ENCODE data around the gene GRK3. TPM values are rescaled to one million over a fixed set of nuclear protein-coding genes. Genes with fewer than 3 reads are reported as not detected.
"Not testable (repeated sequence)": the region's sequence is repeated elsewhere in the genome, so short reads cannot be mapped to it uniquely, and the experiment has no call there.

Gene GRK3
- total RNA-seq, 4 donors from 2014 or later: 3.6 to 10.9 (median 7.1) TPM

- Histone ChIP-seq H3K27me3 (no peaks in the 10 kb centered on the region), H3K4me3 (no peak overlapping the region), H3K9me3 (no peaks in the 10 kb centered on the region), H3K4me1 (peaks cover 9% of the 10 kb centered on the region), H3K27ac (no peak overlapping the region), H3K36me3 (peaks cover 9% of the 10 kb centered on the region)
- DNase-seq (ENCODE audit: low spot score in 2 of 2): no peak
- no peak for TF ChIP-seq POLR2A (IDR thresholded peaks at IDR 0.05)
- 58% methylated on average over 13 of the region's 13 CpGs for WGBS
These were observed 136.7 kb downstream of the GRK3 start for GRCh38 chr22:25701056-25701780.

- DNase-seq (ENCODE audit: low spot score in 2 of 2): no peak
These were observed 137.6 kb downstream of the GRK3 start for GRCh38 chr22:25702040-25702439.

GRCh38 chr22:25702571-25703167, 138.2 kb downstream of the GRK3 start:
- Histone ChIP-seq H3K9me3 (no peaks in the 10 kb centered on the region), H3K4me3 (no peak overlapping the region), H3K36me3 (peaks cover 15% of the 10 kb centered on the region), H3K27me3 (no peaks in the 10 kb centered on the region), H3K27ac (no peak overlapping the region), H3K4me1 (peaks cover 6% of the 10 kb centered on the region)
- no peak for DNase-seq (ENCODE audit: low spot score in 2 of 2)
- TF ChIP-seq POLR2AphosphoS5 (IDR thresholded peaks at IDR 0.05) (no peak), EP300 (IDR thresholded peaks at IDR 0.05) (no peak), POLR2A (IDR thresholded peaks at IDR 0.05) (no peak), CTCF (IDR thresholded peaks at IDR 0.05) (no peak)
- WGBS: 78% methylated on average over 7 of the region's 7 CpGs

More at GRCh38 chr22:25702040-25702439, 137.6 kb downstream of the GRK3 start:
- TF ChIP-seq CTCF (IDR thresholded peaks at IDR 0.05) (no peak), POLR2A (IDR thresholded peaks at IDR 0.05) (no peak), POLR2AphosphoS5 (IDR thresholded peaks at IDR 0.05) (no peak), EP300 (IDR thresholded peaks at IDR 0.05) (no peak)
- no peaks in the 10 kb centered on the region for H3K27me3 ChIP-seq
- H3K4me3 ChIP-seq: no peak overlapping the region
- no peak overlapping the region for H3K27ac ChIP-seq
- H3K36me3 ChIP-seq: peaks cover 9% of the 10 kb centered on the region
- H3K4me1 ChIP-seq: peaks cover 6% of the 10 kb centered on the region
- no peaks in the 10 kb centered on the region for H3K9me3 ChIP-seq

DNA sequence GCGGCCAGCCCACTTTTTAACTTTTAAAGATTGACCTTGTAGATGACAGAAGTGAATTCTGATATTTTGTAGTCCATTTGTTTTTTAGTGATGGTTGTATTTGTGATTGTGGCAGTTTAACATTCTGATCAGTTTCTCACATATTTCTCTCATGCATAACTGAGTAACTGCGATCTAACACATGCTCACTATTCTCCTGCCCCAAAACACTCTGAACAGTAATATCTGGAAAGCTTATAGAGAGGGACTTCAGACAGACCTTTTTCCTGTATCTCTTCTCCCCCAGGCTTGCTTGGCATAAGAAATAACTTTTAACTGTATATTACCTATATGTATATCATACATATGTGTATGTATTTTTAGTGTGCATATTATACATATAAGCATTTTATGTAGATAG, 140.2 kb downstream of the GRK3 start:
- no peak for TF ChIP-seq CTCF (IDR thresholded peaks at IDR 0.05)
- TF ChIP-seq POLR2A (IDR thresholded peaks at IDR 0.05): no peak
- TF ChIP-seq EP300 (IDR thresholded peaks at IDR 0.05): no peak
- TF ChIP-seq POLR2AphosphoS5 (IDR thresholded peaks at IDR 0.05): no peak
- Histone ChIP-seq H3K27ac (no peak overlapping the region), H3K9me3 (no peaks in the 10 kb centered on the region), H3K27me3 (no peaks in the 10 kb centered on the region), H3K36me3 (peaks cover 20% of the 10 kb centered on the region), H3K4me1 (peaks cover 6% of the 10 kb centered on the region), H3K4me3 (no peak overlapping the region)
- WGBS: 92% methylated on average over 2 of the region's 2 CpGs
- no peak for DNase-seq (ENCODE audit: low spot score in 2 of 2)

DNA sequence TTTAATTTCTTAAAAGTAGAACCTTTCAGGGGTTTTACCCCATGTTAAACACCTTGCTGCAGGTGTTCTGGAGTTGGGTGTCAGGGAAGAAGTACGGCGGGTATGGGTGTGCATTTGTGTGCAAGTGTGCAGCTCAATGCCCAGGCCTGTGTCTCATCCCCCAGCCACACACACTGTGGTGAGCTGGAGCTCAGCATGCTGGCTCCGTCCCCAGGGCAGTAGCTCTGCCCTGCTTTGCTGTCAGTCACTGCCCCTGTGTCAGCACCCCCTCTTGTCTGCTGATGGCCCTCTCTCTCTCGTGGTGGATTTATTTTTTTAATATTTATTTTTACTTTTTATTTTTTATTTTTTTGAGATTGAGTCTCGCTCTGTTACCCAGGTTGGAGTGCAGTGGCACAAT, 141.7 kb downstream of the GRK3 start:
- DNase-seq (ENCODE audit: low spot score in 2 of 2): no peak
- no peaks in the 10 kb centered on the region for H3K4me1 ChIP-seq
- TF ChIP-seq POLR2AphosphoS5 (IDR thresholded peaks at IDR 0.05) (no peak), EP300 (IDR thresholded peaks at IDR 0.05) (no peak), CTCF (IDR thresholded peaks at IDR 0.05) (no peak), POLR2A (IDR thresholded peaks at IDR 0.05) (no peak)
- no peak overlapping the region for H3K27ac ChIP-seq
- H3K9me3 ChIP-seq: no peaks in the 10 kb centered on the region
- 87% methylated on average over 5 of the region's 5 CpGs for WGBS
- H3K36me3 ChIP-seq: peaks cover 27% of the 10 kb centered on the region
- no peaks in the 10 kb centered on the region for H3K27me3 ChIP-seq
- no peak overlapping the region for H3K4me3 ChIP-seq

DNA sequence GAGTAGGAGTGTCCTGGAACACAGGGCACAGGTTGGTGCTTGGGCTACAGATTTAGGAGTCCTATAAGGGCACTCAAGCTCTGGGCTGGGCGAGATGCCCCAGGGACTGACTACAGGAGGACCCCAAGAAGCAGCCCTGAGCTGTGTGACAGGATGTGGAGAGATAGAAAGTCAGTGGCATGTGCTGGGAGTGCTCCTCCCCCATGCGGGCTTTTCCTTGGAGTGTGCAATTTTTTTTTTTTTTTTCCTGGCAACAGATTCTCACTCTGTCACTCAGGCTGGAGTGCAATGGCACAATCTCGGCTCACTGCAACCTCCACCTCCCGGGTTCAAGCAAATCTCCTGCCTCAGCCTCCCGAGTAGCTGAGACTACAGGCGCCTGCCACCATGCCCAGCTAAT, 144.0 kb downstream of the GRK3 start:
- H3K4me1 ChIP-seq; DNase-seq (ENCODE audit: low spot score in 2 of 2); H3K9me3 ChIP-seq; H3K27me3 ChIP-seq; H3K27ac ChIP-seq; H3K4me3 ChIP-seq: not testable (repeated sequence)
- H3K36me3 ChIP-seq: peaks cover 27% of the 10 kb centered on the region
- WGBS: 83% methylated on average over 6 of the region's 6 CpGs

Data from suprapubic skin (tissue), 4 donors.